Left ventricle myocardium inferior (tissue), 1 donor: ENCODE results near the gene ATP6V0E1. TPM values are rescaled to one million over a fixed set of nuclear protein-coding genes. Genes with fewer than 3 reads are reported as not detected.

Experiments
- DNase-seq: peaks from one replicate; pipeline ENCODE4 v3.0.0-alpha.2; 2020
- H3K27ac ChIP-seq: fragments of 200-600 bp; replicated peaks from 2 replicates; pipeline ENCODE4 v1.8.0; 2021
- H3K27me3 ChIP-seq: fragments of 200-600 bp; 2 replicates; pipeline ENCODE4 v1.8.0; 2021; ENCODE audit warnings: low read depth
- H3K36me3 ChIP-seq: fragments of 200-600 bp; 2 replicates; pipeline ENCODE4 v1.8.0; 2021
- H3K4me1 ChIP-seq: fragments of 200-600 bp; 2 replicates; pipeline ENCODE4 v1.8.0; 2021
- H3K4me3 ChIP-seq: fragments of 200-600 bp; 2 replicates; pipeline ENCODE4 v1.8.0; 2021; ENCODE audit warnings: mild to moderate bottlenecking, moderate library complexity
- H3K9me3 ChIP-seq: fragments of 200-600 bp; replicated peaks from 2 replicates; pipeline ENCODE4 v1.8.0; 2021
- CTCF ChIP-seq: fragments of 200-600 bp; IDR thresholded peaks from 2 replicates; pipeline ENCODE4 v1.8.0; 2021; ENCODE audit warnings: antibody characterized with exemption, mild to moderate bottlenecking, borderline replicate concordance
- intact Hi-C: fragments of 100-400 bp; cut with micrococcal nuclease; formaldehyde crosslinking; loops from one replicate; pipeline ENCODE4 v1.11.0; 2022
- total RNA-seq: library from RNA; stranded (reverse); fragmentation: NEBNext Ultra II Directional; extraction: Animal tissue kit (Norgen Biotek cat#: 25700); gene quantifications from one replicate; pipeline ENCODE4 v1.2.1, GENCODE V29; 2021
- donor health status: DM: no; HTN: yes; CAD: no; lungs with severe emphysema.

Gene ATP6V0E1
- total RNA-seq, 1 donor from 2014 or later, result 208 TPM

- H3K27ac ChIP-seq, result peak overlapping the region; percentile 75
- H3K9me3 ChIP-seq, result no peaks in the 10 kb centered on the region
- H3K36me3 ChIP-seq, result peaks cover 29% of the 10 kb centered on the region
- H3K4me3 ChIP-seq, result no peak overlapping the region
- no peak for DNase-seq
- no peak for TF ChIP-seq CTCF
- no peaks in the 10 kb centered on the region for H3K27me3 ChIP-seq
- intact Hi-C loops, result no loop called here
- H3K4me1 ChIP-seq, result peaks cover 28% of the 10 kb centered on the region
These were observed 38.8 kb upstream of the ATP6V0E1 start for GRCh38 chr5:172944741-172945140.

- no peak for TF ChIP-seq CTCF
- no peak overlapping the region for H3K4me3 ChIP-seq
- H3K36me3 ChIP-seq, result peaks cover 29% of the 10 kb centered on the region
- H3K27ac ChIP-seq, result no peak overlapping the region
- no peak for DNase-seq
- no peaks in the 10 kb centered on the region for H3K9me3 ChIP-seq
- peaks cover 24% of the 10 kb centered on the region for H3K4me1 ChIP-seq
- intact Hi-C loops, result no loop called here
- no peaks in the 10 kb centered on the region for H3K27me3 ChIP-seq
These were observed 38.4 kb upstream of the ATP6V0E1 start for GRCh38 chr5:172945151-172945550.

GRCh38 chr5:172946146-172946545, 37.4 kb upstream of the ATP6V0E1 start:
- no peak for TF ChIP-seq CTCF
- intact Hi-C loops, result no loop called here
- peaks cover 38% of the 10 kb centered on the region for H3K36me3 ChIP-seq

DNA sequence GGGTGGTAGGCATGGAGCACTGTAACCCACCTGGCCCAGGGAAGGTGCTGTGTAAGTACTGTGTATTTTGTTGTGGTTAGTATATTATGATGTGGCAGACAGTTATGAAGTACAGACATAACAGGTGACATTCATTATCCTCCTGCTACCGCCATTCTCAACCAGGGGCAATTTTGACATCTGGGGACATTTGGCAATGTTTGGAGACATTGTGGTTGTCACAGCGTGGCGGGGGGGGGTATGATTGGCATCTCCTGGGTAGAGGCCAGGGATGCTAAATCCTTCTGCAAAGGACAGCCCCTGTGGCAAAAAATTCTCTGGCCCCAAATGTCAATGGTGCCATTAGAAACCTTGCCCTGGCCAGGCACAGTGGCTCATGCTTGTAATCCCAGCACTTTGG, 34.1 kb upstream of the ATP6V0E1 start:
- no peak for TF ChIP-seq CTCF
- H3K9me3 ChIP-seq, result no peaks in the 10 kb centered on the region
- peaks cover 43% of the 10 kb centered on the region for H3K36me3 ChIP-seq
- intact Hi-C loops, result no loop called here
- H3K4me3 ChIP-seq, result no peak overlapping the region
- no peaks in the 10 kb centered on the region for H3K27me3 ChIP-seq
- H3K27ac ChIP-seq, result no peak overlapping the region
- no peak for DNase-seq
- H3K4me1 ChIP-seq, result peaks cover 11% of the 10 kb centered on the region

More at GRCh38 chr5:172946146-172946545, 37.4 kb upstream of the ATP6V0E1 start:
- no peak overlapping the region for H3K4me3 ChIP-seq
- H3K9me3 ChIP-seq, result no peaks in the 10 kb centered on the region
- H3K27me3 ChIP-seq, result no peaks in the 10 kb centered on the region
- no peak overlapping the region for H3K27ac ChIP-seq
- H3K4me1 ChIP-seq, result peaks cover 14% of the 10 kb centered on the region
- DNase-seq, result no peak

- H3K27me3 ChIP-seq, result no peaks in the 10 kb centered on the region
- DNase-seq, result no peak
- peaks cover 37% of the 10 kb centered on the region for H3K36me3 ChIP-seq
- no peak overlapping the region for H3K4me3 ChIP-seq
- H3K9me3 ChIP-seq, result no peaks in the 10 kb centered on the region
- no peak overlapping the region for H3K27ac ChIP-seq
- TF ChIP-seq CTCF, result no peak
- intact Hi-C loops, result no loop called here
- H3K4me1 ChIP-seq, result peaks cover 11% of the 10 kb centered on the region
These were observed 33.2 kb upstream of the ATP6V0E1 start for GRCh38 chr5:172950176-172950965.
